Neural crest cell (in vitro differentiated cells): Measurements from ENCODE around the gene TMEM203. TPM values are rescaled to one million over a fixed set of nuclear protein-coding genes. Genes with fewer than 3 reads are reported as not detected.
A peak's percentile ranks its signal among the peaks of the same experiment; 100 is the strongest.

Experiments
- DNase-seq: peaks from one replicate; pipeline ENCODE4 v3.0.0; 2021; ENCODE audit warnings: low read depth, mixed read lengths, low spot score
- H3K27ac Mint-ChIP-seq: one replicate; pipeline ENCODE4 v1.8.0; 2021; ENCODE audit warnings: mild to moderate bottlenecking, mixed read lengths; ENCODE audit not compliant: unreplicated experiment
- H3K27me3 Mint-ChIP-seq: 2 replicates; pipeline ENCODE4 v1.8.0; 2021; ENCODE audit warnings: low read depth, mild to moderate bottlenecking, mixed read lengths
- H3K36me3 Mint-ChIP-seq: 2 replicates; pipeline ENCODE4 v1.8.0; 2021; ENCODE audit warnings: low read depth, mild to moderate bottlenecking, mixed read lengths
- H3K4me1 Mint-ChIP-seq: 2 replicates; pipeline ENCODE4 v1.8.0; 2021; ENCODE audit warnings: mixed read lengths
- H3K4me3 Mint-ChIP-seq: one replicate; pipeline ENCODE4 v1.8.0; 2021; ENCODE audit warnings: mild to moderate bottlenecking, mixed read lengths
- H3K9me3 Mint-ChIP-seq: 2 replicates; pipeline ENCODE4 v1.8.0; 2021; ENCODE audit warnings: mixed read lengths
- CTCF ChIP-seq: fragments of 200-600 bp; sonication (generic); conservative IDR thresholded peaks from 2 replicates; pipeline ENCODE4 v1.5.0; 2021; ENCODE audit warnings: antibody characterized with exemption, mild to moderate bottlenecking
- total RNA-seq: library from RNA; stranded (reverse); gene quantifications from 2 replicates; pipeline ENCODE4 v1.2.1, GENCODE V29; 2021

TMEM203 gene
- total RNA-seq, 1 donor from 2014 or later = 49.7 TPM

DNA sequence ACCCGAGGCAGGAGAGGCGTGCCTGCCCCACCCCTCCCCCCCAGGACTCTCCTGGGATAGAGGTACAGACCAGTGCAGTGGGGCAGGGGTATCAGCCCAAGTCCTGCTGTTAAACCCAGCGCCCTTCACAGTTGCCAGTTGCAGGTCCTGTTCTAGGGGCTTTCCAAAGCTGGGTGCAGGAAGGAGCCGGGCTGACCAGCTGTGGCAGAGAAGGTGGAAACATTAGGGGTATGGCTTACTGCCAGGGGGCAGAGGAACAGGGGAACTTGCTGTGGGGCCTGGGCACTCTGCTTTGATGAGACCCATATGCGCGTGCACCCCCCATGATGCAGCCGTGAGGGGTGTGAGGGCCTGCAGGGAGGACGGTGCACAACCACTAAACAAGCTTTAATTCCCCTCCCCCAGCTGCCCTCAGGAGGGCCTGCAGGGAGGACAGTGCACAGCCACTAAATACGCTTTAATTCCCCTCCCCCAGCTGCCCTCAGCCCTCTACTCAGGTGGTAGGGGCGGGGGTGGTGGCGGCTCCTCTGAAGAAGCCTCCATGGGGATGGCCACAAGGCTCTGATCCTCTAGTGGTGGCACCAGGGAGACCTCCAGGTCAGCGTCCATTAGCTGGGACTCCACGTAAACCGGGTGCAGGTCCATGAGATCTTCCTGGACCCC is 34.8 kb downstream of the TMEM203 start:
- DNase-seq = no peak
- no peaks in the 10 kb centered on the region for H3K4me1 Mint-ChIP-seq

DNA sequence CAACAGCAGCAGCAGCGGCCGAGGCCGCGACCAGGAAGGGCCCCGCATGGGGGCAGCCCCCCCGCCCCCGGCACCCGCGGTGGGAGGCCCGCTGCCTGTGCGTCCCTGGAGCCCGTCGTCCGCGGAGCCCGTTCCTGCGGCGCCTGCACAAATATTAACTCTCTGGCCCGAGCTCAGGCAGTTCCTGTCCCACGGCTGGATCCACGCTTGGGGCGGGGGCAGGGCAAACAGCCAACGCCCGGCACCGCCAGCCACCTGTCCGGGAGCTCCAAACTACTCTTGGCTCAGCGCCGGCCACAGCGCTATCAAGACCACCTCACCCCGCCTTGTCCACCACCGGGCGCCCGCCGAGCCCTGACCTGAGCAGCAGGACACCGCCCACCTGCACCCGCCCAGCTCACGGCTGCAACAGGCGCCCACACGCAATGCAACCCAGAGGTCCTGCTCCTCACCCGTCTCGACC is 35.5 kb downstream of the TMEM203 start, which contains the start of gene LRRC26:
Gene LRRC26 (minus strand): TSS at position 156 of the 463 bp plus-strand sequence. CDS start 108 bp downstream, at position 48.
- no peak for DNase-seq
- Mint-ChIP-seq H3K27ac (no peak within 1 kb of the TSS), H3K36me3 (no peaks in the 10 kb centered on the region), H3K27me3 (peaks cover 84% of the 10 kb centered on the region), H3K4me3 (peak within 1 kb of the TSS; percentile 57), H3K4me1 (no peaks in the 10 kb centered on the region), H3K9me3 (no peaks in the 10 kb centered on the region)
- no peak for TF ChIP-seq CTCF

More for the DNA sequence above, 34.8 kb downstream of the TMEM203 start:
- peaks cover 83% of the 10 kb centered on the region for H3K27me3 Mint-ChIP-seq
- H3K36me3 Mint-ChIP-seq = no peaks in the 10 kb centered on the region
- no peak overlapping the region for H3K4me3 Mint-ChIP-seq
- no peak for TF ChIP-seq CTCF
- H3K9me3 Mint-ChIP-seq = no peaks in the 10 kb centered on the region
- H3K27ac Mint-ChIP-seq = no peak overlapping the region

GRCh38 chr9:137168904-137169856 is 36.3 kb downstream of the TMEM203 start:
- peaks cover 87% of the 10 kb centered on the region for H3K27me3 Mint-ChIP-seq
- H3K4me1 Mint-ChIP-seq = no peaks in the 10 kb centered on the region
- no peaks in the 10 kb centered on the region for H3K36me3 Mint-ChIP-seq
- no peak overlapping the region for H3K27ac Mint-ChIP-seq
- no peaks in the 10 kb centered on the region for H3K9me3 Mint-ChIP-seq
- no peak for TF ChIP-seq CTCF
- no peak for DNase-seq
- H3K4me3 Mint-ChIP-seq = peak overlapping the region; percentile 57

DNA sequence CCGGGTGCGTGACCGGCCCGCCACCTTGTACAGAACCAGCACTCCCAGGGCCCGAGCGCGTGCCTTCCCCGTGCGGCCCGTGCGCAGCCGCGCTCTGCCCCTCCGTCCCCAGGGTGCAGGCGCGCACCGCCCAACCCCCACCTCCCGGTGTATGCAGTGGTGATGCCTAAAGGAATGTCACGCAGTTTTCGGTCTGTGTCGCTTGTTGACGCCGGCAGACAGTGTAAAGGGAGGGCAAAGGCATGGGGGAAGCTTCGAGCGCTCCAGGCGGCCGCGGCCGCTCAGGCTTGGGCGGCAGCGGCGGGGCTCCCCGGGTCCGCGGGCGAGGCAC is 36.9 kb downstream of the TMEM203 start:
- Mint-ChIP-seq H3K4me1 (no peaks in the 10 kb centered on the region), H3K27me3 (peaks cover 84% of the 10 kb centered on the region), H3K9me3 (no peaks in the 10 kb centered on the region), H3K27ac (no peak overlapping the region), H3K36me3 (no peaks in the 10 kb centered on the region), H3K4me3 (no peak overlapping the region)
- DNase-seq = no peak
- TF ChIP-seq CTCF = no peak

- H3K4me3 Mint-ChIP-seq = no peak overlapping the region
These were observed 37.5 kb downstream of the TMEM203 start for GRCh38 chr9:137167747-137168572.

More at GRCh38 chr9:137167747-137168572, 37.5 kb downstream of the TMEM203 start:
- Mint-ChIP-seq H3K9me3 (no peaks in the 10 kb centered on the region), H3K27ac (no peak overlapping the region), H3K36me3 (no peaks in the 10 kb centered on the region), H3K27me3 (peaks cover 84% of the 10 kb centered on the region), H3K4me1 (no peaks in the 10 kb centered on the region)
- DNase-seq = peak; percentile 26
- no peak for TF ChIP-seq CTCF
